Measurements from ENCODE around the gene NSG1. TPM values are rescaled to one million over a fixed set of nuclear protein-coding genes. Genes with fewer than 3 reads are reported as not detected.

The NSG1 gene
- total RNA-seq, 4 donors from 2014 or later, result 0.15 to 4.8 (median 1.4) TPM

GRCh38 chr4:4433941-4434340, 47.0 kb downstream of the NSG1 start:
- TF ChIP-seq EP300 (IDR thresholded peaks at IDR 0.05) (no peak), POLR2AphosphoS5 (IDR thresholded peaks at IDR 0.05) (no peak), POLR2A (IDR thresholded peaks at IDR 0.05) (no peak)
- TF ChIP-seq, protein P1, sequence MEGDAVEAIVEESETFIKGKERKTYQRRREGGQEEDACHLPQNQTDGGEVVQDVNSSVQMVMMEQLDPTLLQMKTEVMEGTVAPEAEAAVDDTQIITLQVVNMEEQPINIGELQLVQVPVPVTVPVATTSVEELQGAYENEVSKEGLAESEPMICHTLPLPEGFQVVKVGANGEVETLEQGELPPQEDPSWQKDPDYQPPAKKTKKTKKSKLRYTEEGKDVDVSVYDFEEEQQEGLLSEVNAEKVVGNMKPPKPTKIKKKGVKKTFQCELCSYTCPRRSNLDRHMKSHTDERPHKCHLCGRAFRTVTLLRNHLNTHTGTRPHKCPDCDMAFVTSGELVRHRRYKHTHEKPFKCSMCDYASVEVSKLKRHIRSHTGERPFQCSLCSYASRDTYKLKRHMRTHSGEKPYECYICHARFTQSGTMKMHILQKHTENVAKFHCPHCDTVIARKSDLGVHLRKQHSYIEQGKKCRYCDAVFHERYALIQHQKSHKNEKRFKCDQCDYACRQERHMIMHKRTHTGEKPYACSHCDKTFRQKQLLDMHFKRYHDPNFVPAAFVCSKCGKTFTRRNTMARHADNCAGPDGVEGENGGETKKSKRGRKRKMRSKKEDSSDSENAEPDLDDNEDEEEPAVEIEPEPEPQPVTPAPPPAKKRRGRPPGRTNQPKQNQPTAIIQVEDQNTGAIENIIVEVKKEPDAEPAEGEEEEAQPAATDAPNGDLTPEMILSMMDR (IDR thresholded peaks at IDR 0.05), result no peak
- Histone ChIP-seq H3K27me3 (no peaks in the 10 kb centered on the region), H3K4me3 (no peak overlapping the region), H3K27ac (no peak overlapping the region), H3K4me1 (no peaks in the 10 kb centered on the region), H3K9me3 (no peaks in the 10 kb centered on the region), H3K36me3 (peaks cover 0 to 88% of the 10 kb centered on the region in 2 donors)
- no peak for ATAC-seq
- WGBS, 2 donors (ENCODE audit: low coverage in 1 of 2), result 69 to 71% methylated on average over 1 to 4 of the region's 4 CpGs

- Histone ChIP-seq H3K4me1 (no peaks in the 10 kb centered on the region), H3K9me3 (no peaks in the 10 kb centered on the region), H3K36me3 (peaks cover 0 to 74% of the 10 kb centered on the region in 2 donors), H3K27me3 (no peaks in the 10 kb centered on the region), H3K4me3 (no peak overlapping the region), H3K27ac (no peak overlapping the region)
- ATAC-seq, result no peak
- 86 to 94% methylated on average over 2 of the region's 2 CpGs for WGBS, 2 donors (ENCODE audit: low coverage in 1 of 2)
- TF ChIP-seq, protein P1 (IDR thresholded peaks at IDR 0.05), result no peak
- TF ChIP-seq EP300 (IDR thresholded peaks at IDR 0.05) (no peak), POLR2A (IDR thresholded peaks at IDR 0.05) (no peak), POLR2AphosphoS5 (IDR thresholded peaks at IDR 0.05) (no peak)
These were observed 49.4 kb downstream of the NSG1 start for GRCh38 chr4:4436244-4436823.

GRCh38 chr4:4437798-4438470, 51.0 kb downstream of the NSG1 start:
- H3K27ac ChIP-seq, result no peak overlapping the region
- TF ChIP-seq POLR2AphosphoS5 (IDR thresholded peaks at IDR 0.05) (no peak), EP300 (IDR thresholded peaks at IDR 0.05) (no peak), POLR2A (IDR thresholded peaks at IDR 0.05) (no peak)
- TF ChIP-seq, protein P1 (IDR thresholded peaks at IDR 0.05), result no peak
- H3K9me3 ChIP-seq, result no peaks in the 10 kb centered on the region
- no peaks in the 10 kb centered on the region for H3K27me3 ChIP-seq
- WGBS, 2 donors (ENCODE audit: low coverage in 1 of 2), result 88 to 95% methylated on average over 5 to 6 of the region's 13 CpGs
- H3K36me3 ChIP-seq, result peaks cover 0 to 58% of the 10 kb centered on the region in 2 donors
- no peak for ATAC-seq
- H3K4me1 ChIP-seq, result no peaks in the 10 kb centered on the region
- H3K4me3 ChIP-seq, result no peak overlapping the region

DNA sequence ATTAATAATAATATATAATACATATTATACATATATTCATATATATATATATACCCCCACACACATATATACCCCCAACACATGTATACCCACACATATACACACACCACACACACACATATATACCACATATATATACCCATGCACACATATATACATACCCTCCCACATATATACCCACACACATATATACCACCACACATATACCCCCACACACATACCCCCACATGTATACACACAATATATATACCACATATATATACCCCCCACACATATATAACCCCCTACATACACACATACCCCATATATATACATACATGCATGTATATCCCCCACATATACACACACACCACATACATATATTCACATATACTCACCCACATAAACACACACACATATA, 52.0 kb downstream of the NSG1 start:
- Histone ChIP-seq H3K4me3 (no peak overlapping the region), H3K27ac (no peak overlapping the region), H3K36me3 (peaks cover 0 to 48% of the 10 kb centered on the region in 2 donors), H3K9me3 (no peaks in the 10 kb centered on the region), H3K27me3 (no peaks in the 10 kb centered on the region), H3K4me1 (no peaks in the 10 kb centered on the region)
- no peak for ATAC-seq
- TF ChIP-seq POLR2AphosphoS5 (IDR thresholded peaks at IDR 0.05) (no peak), POLR2A (IDR thresholded peaks at IDR 0.05) (no peak), EP300 (IDR thresholded peaks at IDR 0.05) (no peak)
- TF ChIP-seq, protein P1 (IDR thresholded peaks at IDR 0.05), result no peak

DNA sequence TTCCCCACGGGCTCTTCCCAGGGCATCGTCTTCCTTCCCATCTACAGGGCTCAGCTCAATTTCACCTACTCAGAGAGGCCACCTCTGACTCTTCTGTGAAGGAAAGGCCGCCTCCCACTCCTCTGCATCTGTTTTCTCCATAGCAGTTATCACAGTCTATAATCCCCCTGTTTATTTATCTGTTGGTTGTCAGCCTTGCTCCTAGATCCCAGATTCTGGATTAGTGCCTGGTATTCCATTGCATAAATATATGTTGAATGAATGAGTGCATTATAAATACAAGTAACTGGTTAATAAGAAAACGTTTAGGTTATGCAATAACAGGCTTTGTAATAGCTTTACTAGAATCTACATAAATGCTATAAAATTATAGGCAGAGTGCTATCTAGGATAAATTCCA, 52.9 kb downstream of the NSG1 start:
- TF ChIP-seq EP300 (IDR thresholded peaks at IDR 0.05), result no peak
- no peak for TF ChIP-seq POLR2A (IDR thresholded peaks at IDR 0.05)
- TF ChIP-seq, protein P1 (IDR thresholded peaks at IDR 0.05), result no peak
- TF ChIP-seq POLR2AphosphoS5 (IDR thresholded peaks at IDR 0.05), result no peak
- 49 to 74% methylated on average over 4 of the region's 4 CpGs for WGBS, 2 donors (ENCODE audit: low coverage in 1 of 2)
- Histone ChIP-seq H3K27ac (no peak overlapping the region), H3K4me1 (no peaks in the 10 kb centered on the region), H3K9me3 (no peaks in the 10 kb centered on the region), H3K4me3 (no peak overlapping the region), H3K27me3 (no peaks in the 10 kb centered on the region), H3K36me3 (peaks cover 0 to 40% of the 10 kb centered on the region in 2 donors)
- ATAC-seq, result no peak

All from gastroesophageal sphincter (tissue), 4 donors.